ENCODE results near the gene ZNF862.

Gene ZNF862

GRCh38 chr7:149868623-149869290, 30.6 kb downstream of the ZNF862 start:
- no peak for DNase-seq

GRCh38 chr7:149869291-149869650, 31.1 kb downstream of the ZNF862 start:
- DNase-seq = no peak

GRCh38 chr7:149869867-149870266, 31.7 kb downstream of the ZNF862 start:
- DNase-seq = no peak

- DNase-seq = no peak
Measured at GRCh38 chr7:149870274-149870673, 32.1 kb downstream of the ZNF862 start.

- no peak for DNase-seq
Measured at GRCh38 chr7:149870701-149871483, 32.7 kb downstream of the ZNF862 start.

- no peak for DNase-seq
Measured at GRCh38 chr7:149871576-149871975, 33.4 kb downstream of the ZNF862 start.

GRCh38 chr7:149872419-149873073, 34.4 kb downstream of the ZNF862 start:
- DNase-seq = no peak

GRCh38 chr7:149873074-149873969, 35.1 kb downstream of the ZNF862 start, which contains the start of gene ATP6V0E2:
Gene ATP6V0E2, plus strand, starts transcription at chr7:149873969. Its CDS starts 97 bp downstream, at chr7:149874066.
- DNase-seq = peak; percentile 87

GRCh38 chr7:149873970-149874643, 35.9 kb downstream of the ZNF862 start:
- DNase-seq = no peak

GRCh38 chr7:149874644-149875028, 36.5 kb downstream of the ZNF862 start:
- DNase-seq = no peak

GRCh38 chr7:149875396-149875795, 37.2 kb downstream of the ZNF862 start:
- no peak for DNase-seq

- DNase-seq = no peak
Measured at GRCh38 chr7:149877890-149878522, 39.8 kb downstream of the ZNF862 start.

GRCh38 chr7:149878523-149878921, 40.3 kb downstream of the ZNF862 start:
- no peak for DNase-seq

- no peak for DNase-seq
Measured at GRCh38 chr7:149879271-149879743, 41.1 kb downstream of the ZNF862 start.

- DNase-seq = no peak
Measured at GRCh38 chr7:149879766-149880637, 41.8 kb downstream of the ZNF862 start.

- no peak for DNase-seq
Measured at GRCh38 chr7:149880638-149881311, 42.6 kb downstream of the ZNF862 start.

- DNase-seq = no peak
Measured at GRCh38 chr7:149881328-149882247, 43.4 kb downstream of the ZNF862 start.

GRCh38 chr7:149882248-149883047, 44.3 kb downstream of the ZNF862 start:
- DNase-seq = no peak
